Activated naive CD8-positive, alpha-beta T cell treated with anti-CD3 and anti-CD28 coated beads, Interleukin-2, amount 10 ng/mL, durations not matched to agents 7 days and 5 days (primary cell): ENCODE results near the gene RABGAP1L. TPM values are rescaled to one million over a fixed set of nuclear protein-coding genes. Genes with fewer than 3 reads are reported as not detected.
"Not testable (repeated sequence)": the region's sequence is repeated elsewhere in the genome, so short reads cannot be mapped to it uniquely, and the experiment has no call there.

Experiments
- ATAC-seq: fragments of 150-1000 bp; cut with Tn5 transposase; one replicate; pipeline ENCODE4 v1.10.0; 2021; ENCODE audit warnings: low read depth, moderate library complexity
- POLR2A ChIA-PET: fragments of 350-600 bp; sonication (Branson Sonifier 250); formaldehyde crosslinking; loops from one replicate; lab custom pipeline; 2021; ENCODE audit warnings: antibody characterized with exemption; lab: Charles Lee
- DNase-seq: peaks from one replicate; pipeline ENCODE4 v3.0.0; 2021
- H3K27ac Mint-ChIP-seq: one replicate; pipeline ENCODE4 v1.8.0; 2022; ENCODE audit warnings: mild to moderate bottlenecking, mixed read lengths
- H3K27me3 Mint-ChIP-seq: one replicate; pipeline ENCODE4 v1.8.0; 2022; ENCODE audit warnings: mild to moderate bottlenecking, moderate library complexity, mixed read lengths
- H3K36me3 Mint-ChIP-seq: one replicate; pipeline ENCODE4 v1.8.0; 2021; ENCODE audit warnings: mild to moderate bottlenecking, mixed read lengths
- H3K4me1 Mint-ChIP-seq: one replicate; pipeline ENCODE4 v1.8.0; 2021; ENCODE audit warnings: mixed read lengths
- H3K4me3 Mint-ChIP-seq: one replicate; pipeline ENCODE4 v1.8.0; 2022; ENCODE audit warnings: mild to moderate bottlenecking, moderate library complexity, mixed read lengths
- H3K9me3 Mint-ChIP-seq: one replicate; pipeline ENCODE4 v1.8.0; 2021; ENCODE audit warnings: mixed read lengths
- total RNA-seq, 2 experiments: library from RNA; stranded (reverse); gene quantifications; one replicate each; pipeline ENCODE4 v1.2.3, GENCODE V29; 2021

RABGAP1L gene
- total RNA-seq, 2 experiments from 2014 or later, result 64.8 to 69.9 TPM

DNA sequence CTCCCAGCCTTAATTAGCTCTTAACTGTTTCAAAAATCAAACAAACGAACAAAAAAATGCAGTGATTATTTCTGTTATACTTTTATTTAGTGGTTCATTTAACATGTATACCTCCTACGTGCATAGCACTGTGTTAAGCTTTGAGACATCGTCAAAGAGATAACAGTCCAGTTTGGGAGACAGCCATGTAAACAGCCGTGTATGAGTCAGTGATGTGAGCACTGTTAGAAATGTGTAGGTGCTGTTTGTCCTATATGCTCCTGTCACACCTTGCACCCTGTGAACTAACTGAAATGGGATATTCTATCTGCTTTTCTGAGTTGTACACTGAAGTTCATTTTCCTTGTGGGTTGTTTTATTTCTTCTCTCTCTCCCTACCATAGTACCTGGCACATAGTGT is 730.7 kb downstream of the RABGAP1L start:
- no peaks in the 10 kb centered on the region for H3K27me3 Mint-ChIP-seq
- POLR2A ChIA-PET, result no interaction called here
- no peak for DNase-seq
- no peaks in the 10 kb centered on the region for H3K4me1 Mint-ChIP-seq
- no peak overlapping the region for H3K27ac Mint-ChIP-seq
- H3K4me3 Mint-ChIP-seq, result no peak overlapping the region
- no peaks in the 10 kb centered on the region for H3K9me3 Mint-ChIP-seq
- peaks cover 3% of the 10 kb centered on the region for H3K36me3 Mint-ChIP-seq
- no peak for ATAC-seq

DNA sequence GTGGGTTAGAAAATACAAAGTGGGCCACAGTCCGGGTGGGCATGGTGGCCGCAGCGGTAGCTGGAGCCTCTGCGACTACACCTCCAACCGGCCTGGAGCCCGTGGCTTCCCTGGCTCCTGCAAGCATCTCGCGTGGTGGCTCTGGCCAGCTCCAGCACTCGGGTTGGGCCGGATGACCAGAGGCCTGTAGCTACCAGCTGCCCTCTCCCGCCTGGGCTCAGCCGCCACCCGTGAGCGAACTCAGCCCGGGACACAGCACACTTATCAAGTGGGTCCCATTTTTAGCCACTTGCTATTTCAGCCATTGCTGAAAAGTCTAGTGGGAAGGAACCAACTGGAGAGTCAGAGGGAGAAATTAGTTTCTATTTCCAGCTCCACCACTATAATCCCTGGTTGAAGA is 732.7 kb downstream of the RABGAP1L start:
- Mint-ChIP-seq H3K9me3 (no peaks in the 10 kb centered on the region), H3K27ac (no peak overlapping the region), H3K4me3 (no peak overlapping the region), H3K4me1 (no peaks in the 10 kb centered on the region), H3K27me3 (no peaks in the 10 kb centered on the region), H3K36me3 (peaks cover 3% of the 10 kb centered on the region)
- DNase-seq (no peak), ATAC-seq (no peak)
- POLR2A ChIA-PET, result no interaction called here

GRCh38 chr1:174894117-174894762 is 734.9 kb downstream of the RABGAP1L start:
- Mint-ChIP-seq H3K27me3 (no peaks in the 10 kb centered on the region), H3K9me3 (peaks cover 2% of the 10 kb centered on the region), H3K4me1 (no peaks in the 10 kb centered on the region), H3K4me3 (no peak overlapping the region), H3K27ac (no peak overlapping the region), H3K36me3 (peaks cover 8% of the 10 kb centered on the region)
- DNase-seq (no peak), ATAC-seq (no peak)
- POLR2A ChIA-PET, result no interaction called here

- POLR2A ChIA-PET, ATAC-seq, H3K27me3 Mint-ChIP-seq, H3K4me1 Mint-ChIP-seq, H3K4me3 Mint-ChIP-seq, H3K9me3 Mint-ChIP-seq, H3K27ac Mint-ChIP-seq, DNase-seq: not testable (repeated sequence)
- H3K36me3 Mint-ChIP-seq, result peaks cover 15% of the 10 kb centered on the region
These were observed 736.3 kb downstream of the RABGAP1L start for GRCh38 chr1:174895610-174896009.

DNA sequence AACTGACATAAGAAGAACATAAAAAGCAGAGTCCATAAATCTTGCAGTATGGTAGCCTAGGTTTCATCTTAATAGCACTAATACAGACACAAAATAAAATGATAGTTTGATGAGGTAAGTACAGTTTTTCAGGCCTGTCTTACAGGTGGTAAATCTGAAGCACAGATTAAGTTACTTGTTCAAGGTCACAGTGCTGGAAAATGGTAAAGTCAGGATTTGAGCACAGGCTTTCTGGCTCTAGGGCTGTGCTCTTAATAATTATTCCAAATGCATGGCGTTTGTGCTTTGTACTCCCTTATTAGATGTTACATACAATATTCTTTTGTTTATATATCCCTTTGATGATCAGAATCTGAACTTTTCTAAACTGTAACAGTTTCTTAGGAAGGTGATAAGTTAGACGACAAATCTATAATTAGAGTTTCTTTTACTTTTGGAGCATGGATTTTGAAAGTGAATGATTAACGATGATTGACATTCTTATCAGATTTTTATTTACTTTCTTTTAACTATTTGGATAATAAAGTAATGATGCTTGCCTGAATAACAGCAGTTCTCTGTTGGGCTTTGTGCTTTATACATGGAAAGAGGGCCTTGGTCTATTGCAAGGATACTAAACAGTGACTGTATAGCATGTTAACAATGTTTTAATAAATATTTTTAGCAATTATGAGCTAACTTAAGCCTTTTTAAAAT is 738.9 kb downstream of the RABGAP1L start:
- DNase-seq (no peak), ATAC-seq (no peak)
- POLR2A ChIA-PET, result no interaction called here
- no peak overlapping the region for H3K27ac Mint-ChIP-seq
- H3K27me3 Mint-ChIP-seq, result no peaks in the 10 kb centered on the region
- H3K4me3 Mint-ChIP-seq, result no peak overlapping the region
- no peaks in the 10 kb centered on the region for H3K4me1 Mint-ChIP-seq
- peaks cover 28% of the 10 kb centered on the region for H3K36me3 Mint-ChIP-seq
- H3K9me3 Mint-ChIP-seq, result peaks cover 14% of the 10 kb centered on the region

GRCh38 chr1:174900317-174900716 is 741.0 kb downstream of the RABGAP1L start:
- no peak for ATAC-seq
- POLR2A ChIA-PET, result no interaction called here
- DNase-seq, result no peak
- Mint-ChIP-seq H3K27me3 (no peaks in the 10 kb centered on the region), H3K4me3 (no peak overlapping the region), H3K9me3 (peaks cover 16% of the 10 kb centered on the region), H3K4me1 (no peaks in the 10 kb centered on the region), H3K36me3 (peaks cover 32% of the 10 kb centered on the region), H3K27ac (no peak overlapping the region)

DNA sequence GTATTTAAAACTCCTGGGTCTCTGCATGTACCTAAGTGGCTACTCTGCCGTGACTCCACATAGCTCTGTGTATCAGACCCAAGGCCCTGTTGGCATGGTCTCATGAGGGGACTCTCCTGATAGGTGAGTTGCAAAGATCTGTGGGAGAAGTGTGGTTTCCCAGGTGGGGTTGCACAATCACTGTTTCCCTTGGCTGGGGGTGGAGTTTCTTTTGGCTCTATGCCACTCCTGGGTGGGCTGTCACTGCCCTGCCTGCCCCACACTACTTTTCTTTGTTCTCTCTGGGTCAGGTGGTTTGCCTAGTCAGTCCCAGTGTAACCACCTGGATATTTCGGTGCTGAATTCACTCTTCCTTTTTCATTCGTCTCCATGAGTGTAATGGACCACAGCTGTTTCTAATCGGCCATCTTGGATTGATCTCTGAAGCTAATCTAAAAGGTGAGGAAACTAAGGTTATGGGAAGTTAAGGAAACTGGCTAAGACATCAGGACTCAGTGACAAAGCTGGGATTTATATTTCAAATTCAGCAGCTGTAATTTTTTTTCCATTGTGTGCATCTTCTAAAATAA is 743.3 kb downstream of the RABGAP1L start:
- DNase-seq (no peak), ATAC-seq (no peak)
- Mint-ChIP-seq H3K9me3 (peaks cover 16% of the 10 kb centered on the region), H3K4me1 (no peaks in the 10 kb centered on the region), H3K27ac (no peak overlapping the region), H3K36me3 (peaks cover 35% of the 10 kb centered on the region), H3K4me3 (no peak overlapping the region), H3K27me3 (no peaks in the 10 kb centered on the region)
- POLR2A ChIA-PET, result no interaction called here

DNA sequence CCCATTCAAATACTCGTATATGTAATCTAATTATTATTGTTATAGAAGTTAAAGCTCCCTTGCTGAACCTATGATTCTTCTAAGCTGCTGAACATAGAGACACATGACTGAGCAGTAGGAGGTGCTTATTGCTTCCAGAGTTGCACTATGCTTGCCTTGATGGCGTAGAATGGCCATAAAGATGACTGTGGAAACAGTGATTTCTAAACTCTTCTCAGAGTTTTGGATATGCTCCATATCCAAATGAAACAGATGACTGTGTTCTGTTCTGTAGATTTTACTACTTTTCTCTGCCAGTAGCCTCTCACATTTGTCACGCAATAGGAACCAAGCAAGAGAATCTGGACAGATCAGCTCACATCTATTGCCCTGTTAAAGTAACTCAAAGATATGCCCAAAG is 752.3 kb downstream of the RABGAP1L start:
- H3K4me3 Mint-ChIP-seq, result no peak overlapping the region

GRCh38 chr1:174912264-174912663 is 752.9 kb downstream of the RABGAP1L start:
- no peaks in the 10 kb centered on the region for H3K4me1 Mint-ChIP-seq
- POLR2A ChIA-PET, result no interaction called here

More for the DNA sequence above, 752.3 kb downstream of the RABGAP1L start:
- H3K9me3 Mint-ChIP-seq, result peaks cover 6% of the 10 kb centered on the region
- H3K27ac Mint-ChIP-seq, result no peak overlapping the region
- DNase-seq (no peak), ATAC-seq (no peak)
- peaks cover 12% of the 10 kb centered on the region for H3K36me3 Mint-ChIP-seq
- no peaks in the 10 kb centered on the region for H3K4me1 Mint-ChIP-seq
- POLR2A ChIA-PET, result no interaction called here
- H3K27me3 Mint-ChIP-seq, result no peaks in the 10 kb centered on the region

GRCh38 chr1:174913225-174913903 is 754.0 kb downstream of the RABGAP1L start:
- H3K9me3 Mint-ChIP-seq, result peaks cover 2% of the 10 kb centered on the region
- DNase-seq (no peak), ATAC-seq (no peak)
- POLR2A ChIA-PET, result no interaction called here
- H3K36me3 Mint-ChIP-seq, result peaks cover 5% of the 10 kb centered on the region
- H3K27me3 Mint-ChIP-seq, result no peaks in the 10 kb centered on the region
- H3K4me1 Mint-ChIP-seq, result no peaks in the 10 kb centered on the region
- H3K27ac Mint-ChIP-seq, result no peak overlapping the region
- no peak overlapping the region for H3K4me3 Mint-ChIP-seq

More at GRCh38 chr1:174912264-174912663, 752.9 kb downstream of the RABGAP1L start:
- Mint-ChIP-seq H3K9me3 (peaks cover 6% of the 10 kb centered on the region), H3K27ac (no peak overlapping the region), H3K27me3 (no peaks in the 10 kb centered on the region), H3K4me3 (no peak overlapping the region), H3K36me3 (peaks cover 11% of the 10 kb centered on the region)
- ATAC-seq, result no peak
- no peak for DNase-seq

GRCh38 chr1:174914991-174915390 is 755.7 kb downstream of the RABGAP1L start:
- Mint-ChIP-seq H3K4me3 (no peak overlapping the region), H3K27ac (no peak overlapping the region), H3K4me1 (no peaks in the 10 kb centered on the region), H3K36me3 (peaks cover 5% of the 10 kb centered on the region), H3K27me3 (no peaks in the 10 kb centered on the region), H3K9me3 (peaks cover 1% of the 10 kb centered on the region)
- POLR2A ChIA-PET, result no interaction called here
- ATAC-seq (no peak), DNase-seq (no peak)

GRCh38 chr1:174916846-174917245 is 757.5 kb downstream of the RABGAP1L start:
- POLR2A ChIA-PET, result no interaction called here
- Mint-ChIP-seq H3K27ac (no peak overlapping the region), H3K4me1 (no peaks in the 10 kb centered on the region), H3K27me3 (no peaks in the 10 kb centered on the region), H3K9me3 (peaks cover 6% of the 10 kb centered on the region), H3K36me3 (peaks cover 8% of the 10 kb centered on the region), H3K4me3 (no peak overlapping the region)
- ATAC-seq (no peak), DNase-seq (no peak)

GRCh38 chr1:174920093-174920492 is 760.8 kb downstream of the RABGAP1L start:
- Mint-ChIP-seq H3K27ac (no peak overlapping the region), H3K27me3 (no peaks in the 10 kb centered on the region), H3K4me1 (no peaks in the 10 kb centered on the region), H3K9me3 (peaks cover 10% of the 10 kb centered on the region), H3K4me3 (no peak overlapping the region), H3K36me3 (peaks cover 12% of the 10 kb centered on the region)
- no peak for ATAC-seq
- POLR2A ChIA-PET, result no interaction called here
- DNase-seq, result no peak
